Endothelial cell of umbilical vein (primary cell): ENCODE measurements around the gene DCAF6.

ENCODE experiments used
- EZH2 ChIP-seq: IDR thresholded peaks from 2 replicates; pipeline ENCODE4 v1.6.1; 2012; ENCODE audit warnings: borderline replicate concordance, low read depth, mild to moderate bottlenecking, moderate library complexity, low read length, inconsistent platforms; ENCODE audit not compliant: severe bottlenecking
- GATA2 ChIP-seq: IDR thresholded peaks from 2 replicates; pipeline ENCODE4 v1.7.0; 2011; ENCODE audit warnings: low read depth, mild to moderate bottlenecking, moderate library complexity, mixed read lengths, low read length; ENCODE audit not compliant: insufficient read length, insufficient read depth
- POLR2A ChIP-seq: IDR thresholded peaks from 2 replicates; pipeline ENCODE4 v1.6.1; 2012; ENCODE audit warnings: low read depth, mild to moderate bottlenecking, control low read depth, low read length
- POLR2AphosphoS5 ChIP-seq: IDR thresholded peaks from 2 replicates; pipeline ENCODE4 v1.6.1; 2012; ENCODE audit warnings: low read depth, mild to moderate bottlenecking, control low read depth, low read length, moderate library complexity; ENCODE audit not compliant: insufficient read depth
- TF ChIP-seq, protein P1 (sequence below), 2 donors: IDR thresholded peaks; 1 replicate in 1 of 2; 2 replicates in 1 of 2; pipeline ENCODE4 v1.5.1; 2011; ENCODE audit warnings: low read length in 2 of 2, mild to moderate bottlenecking in 2 of 2, moderate library complexity in 2 of 2, control low read depth in 1 of 2, inconsistent platforms in 1 of 2, low read depth in 1 of 2; ENCODE audit not compliant: insufficient read depth in 1 of 2; ENCODE audit errors: extremely low read depth in 1 of 2

DNA sequence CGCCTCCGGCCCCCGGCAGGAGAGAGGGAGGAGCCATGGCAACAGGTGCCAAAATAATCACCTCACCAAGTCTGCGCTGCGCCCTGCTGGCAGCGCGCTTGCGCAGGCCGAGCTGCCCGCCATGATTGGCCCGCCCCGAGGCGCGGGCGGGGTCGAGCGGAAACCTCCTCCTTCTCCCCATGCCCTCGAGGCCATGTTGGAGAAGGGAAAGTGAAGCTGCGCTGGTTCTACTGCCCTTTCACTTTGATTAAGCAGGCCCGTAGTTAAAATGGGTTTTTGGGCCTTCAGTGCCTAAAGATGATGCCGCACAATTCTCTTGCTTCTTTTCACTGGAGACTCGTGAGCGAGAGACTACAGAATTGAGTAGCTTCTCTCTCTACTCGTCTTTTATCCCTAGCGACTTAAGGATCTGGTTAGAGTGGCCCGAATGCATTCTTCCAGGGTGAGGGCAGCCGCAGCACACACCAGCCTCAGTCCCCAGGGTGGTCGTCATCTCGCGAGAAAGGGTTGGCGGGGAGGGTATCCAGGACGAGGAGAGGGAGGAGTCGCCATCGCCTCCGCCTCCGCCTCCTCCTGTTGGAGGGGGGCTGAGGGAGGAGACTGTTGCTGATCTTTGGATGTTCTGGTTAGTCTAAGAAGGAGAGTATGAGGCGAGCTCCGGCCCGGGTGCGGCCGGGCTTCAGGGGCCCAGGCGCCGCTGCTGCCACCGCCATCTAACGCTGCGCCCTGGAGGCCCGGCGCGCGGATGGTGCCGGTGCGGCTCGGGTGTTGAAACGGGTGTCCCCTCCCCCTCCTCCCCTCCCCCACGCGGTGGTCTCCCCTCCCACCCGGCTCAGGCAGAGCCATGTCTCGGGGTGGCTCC lies at the start of gene DCAF6:
- TF ChIP-seq, protein P1, sequence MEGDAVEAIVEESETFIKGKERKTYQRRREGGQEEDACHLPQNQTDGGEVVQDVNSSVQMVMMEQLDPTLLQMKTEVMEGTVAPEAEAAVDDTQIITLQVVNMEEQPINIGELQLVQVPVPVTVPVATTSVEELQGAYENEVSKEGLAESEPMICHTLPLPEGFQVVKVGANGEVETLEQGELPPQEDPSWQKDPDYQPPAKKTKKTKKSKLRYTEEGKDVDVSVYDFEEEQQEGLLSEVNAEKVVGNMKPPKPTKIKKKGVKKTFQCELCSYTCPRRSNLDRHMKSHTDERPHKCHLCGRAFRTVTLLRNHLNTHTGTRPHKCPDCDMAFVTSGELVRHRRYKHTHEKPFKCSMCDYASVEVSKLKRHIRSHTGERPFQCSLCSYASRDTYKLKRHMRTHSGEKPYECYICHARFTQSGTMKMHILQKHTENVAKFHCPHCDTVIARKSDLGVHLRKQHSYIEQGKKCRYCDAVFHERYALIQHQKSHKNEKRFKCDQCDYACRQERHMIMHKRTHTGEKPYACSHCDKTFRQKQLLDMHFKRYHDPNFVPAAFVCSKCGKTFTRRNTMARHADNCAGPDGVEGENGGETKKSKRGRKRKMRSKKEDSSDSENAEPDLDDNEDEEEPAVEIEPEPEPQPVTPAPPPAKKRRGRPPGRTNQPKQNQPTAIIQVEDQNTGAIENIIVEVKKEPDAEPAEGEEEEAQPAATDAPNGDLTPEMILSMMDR (IDR thresholded peaks at IDR 0.05; ENCODE audit: extremely low read depth in 1 of 2, insufficient read depth in 1 of 2, low read depth in 1 of 2, low read length in 2 of 2), result no peak
- TF ChIP-seq POLR2AphosphoS5, result peak; percentile 77
- no peak for TF ChIP-seq EZH2
- TF ChIP-seq POLR2A, result peak; percentile 89
- TF ChIP-seq GATA2, result no peak
